ENCODE results near the gene FAM180A.
A peak's percentile ranks its signal among the peaks of the same experiment; 100 is the strongest.
"Not testable (repeated sequence)": the region's sequence is repeated elsewhere in the genome, so short reads cannot be mapped to it uniquely, and the experiment has no call there.

The FAM180A gene

GRCh38 chr7:135741905-135742304 lies 6.7 kb downstream of the FAM180A start:
- Histone ChIP-seq H3K4me3 (ENCODE audit: low read depth, low read length) (no peak overlapping the region), H3K27me3 (ENCODE audit: insufficient read depth, low read length) (no peaks in the 10 kb centered on the region), H3K9ac (ENCODE audit: low read length) (no peak overlapping the region), H3K18ac (ENCODE audit: low read length) (no peak overlapping the region), H3K79me1 (ENCODE audit: low read length) (peaks cover 10% of the 10 kb centered on the region), H4K8ac (ENCODE audit: low read depth, low read length) (no peak overlapping the region), H2AK5ac (ENCODE audit: low read length) (no peak overlapping the region), H3K79me2 (ENCODE audit: control insufficient read depth, insufficient read depth, low read length, poor library complexity) (no peaks in the 10 kb centered on the region), H3K23ac (ENCODE audit: low read length) (no peak overlapping the region), H3K9me3 (ENCODE audit: insufficient read depth, low read depth, low read length) (no peaks in the 10 kb centered on the region), H2BK5ac (ENCODE audit: low read depth, low read length, poor library complexity) (no peak overlapping the region), H4K12ac (ENCODE audit: low read depth, low read length) (no peak overlapping the region), H3K4me2 (ENCODE audit: low read length) (no peak overlapping the region), H2BK120ac (ENCODE audit: insufficient read depth, low read length, poor library complexity) (no peak overlapping the region), H3K27ac (ENCODE audit: low read depth, low read length) (no peak overlapping the region), H3K4me1 (ENCODE audit: control insufficient read depth in 1 of 2, insufficient read depth in 2 of 2, low read length in 2 of 2) (peaks cover 11 to 16% of the 10 kb centered on the region in 2 experiments), H3K4ac (ENCODE audit: low read depth, low read length) (no peak overlapping the region), H2BK12ac (ENCODE audit: low read length) (peak overlapping the region; percentile 78), H3K36me3 (ENCODE audit: control insufficient read depth in 1 of 2, insufficient read depth in 2 of 2, low read length in 2 of 2) (no peaks in the 10 kb centered on the region), H2AFZ (ENCODE audit: insufficient read depth, low read length, poor library complexity) (no peak overlapping the region), H4K91ac (ENCODE audit: low read depth, low read length) (peak overlapping the region; percentile 16), H3K14ac (ENCODE audit: low read length) (no peak overlapping the region)
- no peak for DNase-seq
- no CpG with 5 or more reads among the region's 2 CpGs for WGBS (ENCODE audit: extremely low coverage, insufficient coverage, insufficient read length)

- Histone ChIP-seq H3K9me3 (ENCODE audit: insufficient read depth, low read depth, low read length) (no peaks in the 10 kb centered on the region), H2AK5ac (ENCODE audit: low read length) (no peak overlapping the region), H2BK5ac (ENCODE audit: low read depth, low read length, poor library complexity) (no peak overlapping the region), H3K14ac (ENCODE audit: low read length) (no peak overlapping the region), H3K79me2 (ENCODE audit: control insufficient read depth, insufficient read depth, low read length, poor library complexity) (no peaks in the 10 kb centered on the region), H3K4me3 (ENCODE audit: low read depth, low read length) (no peak overlapping the region), H2BK12ac (ENCODE audit: low read length) (no peak overlapping the region), H3K27me3 (ENCODE audit: insufficient read depth, low read length) (no peaks in the 10 kb centered on the region), H4K8ac (ENCODE audit: low read depth, low read length) (no peak overlapping the region), H3K9ac (ENCODE audit: low read length) (no peak overlapping the region), H2AFZ (ENCODE audit: insufficient read depth, low read length, poor library complexity) (no peak overlapping the region), H3K4ac (ENCODE audit: low read depth, low read length) (no peak overlapping the region), H3K18ac (ENCODE audit: low read length) (no peak overlapping the region), H3K27ac (ENCODE audit: low read depth, low read length) (no peak overlapping the region), H3K36me3 (ENCODE audit: control insufficient read depth in 1 of 2, insufficient read depth in 2 of 2, low read length in 2 of 2) (no peaks in the 10 kb centered on the region), H3K4me1 (ENCODE audit: control insufficient read depth in 1 of 2, insufficient read depth in 2 of 2, low read length in 2 of 2) (peaks cover 11 to 16% of the 10 kb centered on the region in 2 experiments), H3K4me2 (ENCODE audit: low read length) (no peak overlapping the region), H3K79me1 (ENCODE audit: low read length) (peaks cover 10% of the 10 kb centered on the region), H3K23ac (ENCODE audit: low read length) (no peak overlapping the region), H4K91ac (ENCODE audit: low read depth, low read length) (no peak overlapping the region), H2BK120ac (ENCODE audit: insufficient read depth, low read length, poor library complexity) (no peak overlapping the region), H4K12ac (ENCODE audit: low read depth, low read length) (no peak overlapping the region)
- DNase-seq = no peak
- no CpG with 5 or more reads among the region's 3 CpGs for WGBS (ENCODE audit: extremely low coverage, insufficient coverage, insufficient read length)
Measured at GRCh38 chr7:135740889-135741288, 7.7 kb downstream of the FAM180A start.

- not testable (repeated sequence) for H4K91ac ChIP-seq (ENCODE audit: low read depth, low read length); H3K27ac ChIP-seq (ENCODE audit: low read depth, low read length); H3K14ac ChIP-seq (ENCODE audit: low read length); H3K4ac ChIP-seq (ENCODE audit: low read depth, low read length); H4K12ac ChIP-seq (ENCODE audit: low read depth, low read length); H3K79me2 ChIP-seq (ENCODE audit: control insufficient read depth, insufficient read depth, low read length, poor library complexity); H4K8ac ChIP-seq (ENCODE audit: low read depth, low read length); H3K4me3 ChIP-seq (ENCODE audit: low read depth, low read length); H3K4me1 ChIP-seq (ENCODE audit: control insufficient read depth in 1 of 2, insufficient read depth in 2 of 2, low read length in 2 of 2); H2AFZ ChIP-seq (ENCODE audit: insufficient read depth, low read length, poor library complexity); H2BK5ac ChIP-seq (ENCODE audit: low read depth, low read length, poor library complexity); H2AK5ac ChIP-seq (ENCODE audit: low read length); H3K18ac ChIP-seq (ENCODE audit: low read length); H3K9me3 ChIP-seq (ENCODE audit: insufficient read depth, low read depth, low read length); H3K9ac ChIP-seq (ENCODE audit: low read length); H3K23ac ChIP-seq (ENCODE audit: low read length); H2BK120ac ChIP-seq (ENCODE audit: insufficient read depth, low read length, poor library complexity); DNase-seq; H3K4me2 ChIP-seq (ENCODE audit: low read length); H3K27me3 ChIP-seq (ENCODE audit: insufficient read depth, low read length); H3K36me3 ChIP-seq (ENCODE audit: control insufficient read depth in 1 of 2, insufficient read depth in 2 of 2, low read length in 2 of 2)
- peaks cover 13% of the 10 kb centered on the region for H3K79me1 ChIP-seq (ENCODE audit: low read length)
- WGBS (ENCODE audit: extremely low coverage, insufficient coverage, insufficient read length) = no CpG with 5 or more reads among the region's 10 CpGs
- H2BK12ac ChIP-seq (ENCODE audit: low read length) = peak overlapping the region; percentile 9
Measured at GRCh38 chr7:135737306-135737647, 11.3 kb downstream of the FAM180A start.

GRCh38 chr7:135736586-135737305 lies 11.9 kb downstream of the FAM180A start:
- no peaks in the 10 kb centered on the region for H3K27me3 ChIP-seq (ENCODE audit: insufficient read depth, low read length)

More at GRCh38 chr7:135736586-135737305, 11.9 kb downstream of the FAM180A start:
- Histone ChIP-seq H3K14ac (ENCODE audit: low read length) (no peak overlapping the region), H3K4me2 (ENCODE audit: low read length) (no peak overlapping the region), H3K4me3 (ENCODE audit: low read depth, low read length) (no peak overlapping the region), H3K79me1 (ENCODE audit: low read length) (peaks cover 15% of the 10 kb centered on the region), H2BK12ac (ENCODE audit: low read length) (peak overlapping the region; percentile 60), H3K9me3 (ENCODE audit: insufficient read depth, low read depth, low read length) (no peaks in the 10 kb centered on the region), H3K18ac (ENCODE audit: low read length) (no peak overlapping the region), H3K27ac (ENCODE audit: low read depth, low read length) (no peak overlapping the region), H2AFZ (ENCODE audit: insufficient read depth, low read length, poor library complexity) (no peak overlapping the region), H4K8ac (ENCODE audit: low read depth, low read length) (no peak overlapping the region), H4K12ac (ENCODE audit: low read depth, low read length) (no peak overlapping the region), H4K91ac (ENCODE audit: low read depth, low read length) (no peak overlapping the region), H2AK5ac (ENCODE audit: low read length) (no peak overlapping the region), H3K9ac (ENCODE audit: low read length) (no peak overlapping the region), H3K23ac (ENCODE audit: low read length) (no peak overlapping the region), H2BK120ac (ENCODE audit: insufficient read depth, low read length, poor library complexity) (no peak overlapping the region), H3K4me1 (ENCODE audit: control insufficient read depth in 1 of 2, insufficient read depth in 2 of 2, low read length in 2 of 2) (peaks cover 5 to 6% of the 10 kb centered on the region in 2 experiments), H3K4ac (ENCODE audit: low read depth, low read length) (no peak overlapping the region), H3K79me2 (ENCODE audit: control insufficient read depth, insufficient read depth, low read length, poor library complexity) (no peaks in the 10 kb centered on the region), H2BK5ac (ENCODE audit: low read depth, low read length, poor library complexity) (no peak overlapping the region), H3K36me3 (ENCODE audit: control insufficient read depth in 1 of 2, insufficient read depth in 2 of 2, low read length in 2 of 2) (no peaks in the 10 kb centered on the region)
- no CpG with 5 or more reads among the region's 6 CpGs for WGBS (ENCODE audit: extremely low coverage, insufficient coverage, insufficient read length)
- no peak for DNase-seq
